GM18517 (cell line): ENCODE measurements around the gene DPM2.

Experiments
- ATAC-seq: cut with Tn5 transposase; IDR thresholded peaks from one replicate; pipeline ENCODE4 v1.9.1; 2021; ENCODE audit warnings: mild to moderate bottlenecking, moderate library complexity; ENCODE audit not compliant: unreplicated experiment

DPM2 gene

DNA sequence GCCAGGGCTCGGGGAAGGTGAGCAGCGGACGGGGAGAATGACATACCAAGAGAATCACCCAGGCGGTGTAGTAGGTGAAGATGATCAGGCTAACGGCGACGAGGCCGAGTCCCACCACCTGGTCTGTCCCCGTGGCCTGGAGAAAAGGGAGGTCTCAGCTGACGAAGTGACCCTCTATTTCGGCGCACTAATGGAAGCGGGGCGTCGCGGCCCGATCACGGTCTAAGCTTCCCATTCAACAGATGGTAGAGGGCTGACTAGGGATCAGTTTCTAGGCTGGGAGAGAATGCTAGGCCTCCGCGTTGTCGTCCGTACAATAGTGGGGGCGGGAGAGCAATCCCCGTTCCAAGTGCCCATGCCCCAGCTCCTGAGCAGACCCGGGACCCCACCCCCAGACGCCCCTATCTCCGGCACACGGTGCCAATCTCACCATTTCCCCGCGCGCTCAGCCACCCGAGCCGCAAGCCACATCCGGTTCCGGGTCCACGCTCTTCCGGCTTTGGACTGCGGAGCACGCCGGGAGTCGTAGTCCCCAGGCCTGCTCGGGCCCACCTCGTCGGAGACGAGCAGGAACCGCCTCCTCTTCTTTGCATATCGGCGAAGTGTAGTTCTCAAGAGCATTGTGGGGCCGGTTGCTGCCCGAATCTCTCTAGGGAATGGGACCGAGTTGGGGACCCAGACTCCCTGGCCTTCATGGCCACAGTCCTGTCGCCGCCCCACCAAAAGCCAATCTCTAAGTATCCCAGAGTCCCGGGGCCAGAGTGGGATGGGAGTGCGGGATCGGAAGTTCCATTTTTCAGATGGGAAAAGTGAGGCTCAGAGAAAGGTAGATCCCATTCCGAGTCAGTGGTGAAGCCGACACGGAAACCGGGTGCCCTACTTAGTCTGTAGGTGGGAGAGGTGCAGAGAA lies at the start of gene DPM2:
DPM2 (minus strand) TSS at position 467 of the 910 bp plus-strand sequence; CDS start at position 433, 34 bp downstream.
- ATAC-seq: no peak

GRCh38 chr9:127987103-127987614 lies 49.5 kb upstream of the DPM2 start:
- no peak for ATAC-seq

GRCh38 chr9:127985011-127985410 lies 47.4 kb upstream of the DPM2 start:
- ATAC-seq: no peak

DNA sequence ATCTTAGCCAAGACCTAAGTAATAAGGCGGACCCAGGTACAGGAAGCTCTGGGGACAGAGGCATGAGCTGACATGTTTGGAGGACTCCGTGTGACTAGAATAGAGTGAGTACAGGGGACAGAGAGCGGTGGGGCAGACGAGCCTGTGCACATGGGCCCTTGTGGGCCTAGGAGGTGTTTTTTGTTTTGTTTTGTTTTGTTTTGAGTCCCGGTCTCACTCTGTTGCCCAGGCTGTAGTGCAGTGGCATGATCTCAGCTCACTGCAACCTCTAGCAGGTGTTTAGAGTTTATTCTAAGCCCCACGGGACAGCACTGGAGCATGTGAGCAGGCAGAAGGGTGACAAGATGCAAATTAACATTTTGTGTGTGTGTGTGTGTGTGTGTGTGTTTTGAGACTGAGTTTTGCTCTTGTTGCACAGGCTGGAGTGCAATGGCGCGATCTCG lies 46.2 kb upstream of the DPM2 start:
- ATAC-seq: peak; percentile 57

- ATAC-seq: no peak
Measured at GRCh38 chr9:127982912-127983311, 45.3 kb upstream of the DPM2 start.

DNA sequence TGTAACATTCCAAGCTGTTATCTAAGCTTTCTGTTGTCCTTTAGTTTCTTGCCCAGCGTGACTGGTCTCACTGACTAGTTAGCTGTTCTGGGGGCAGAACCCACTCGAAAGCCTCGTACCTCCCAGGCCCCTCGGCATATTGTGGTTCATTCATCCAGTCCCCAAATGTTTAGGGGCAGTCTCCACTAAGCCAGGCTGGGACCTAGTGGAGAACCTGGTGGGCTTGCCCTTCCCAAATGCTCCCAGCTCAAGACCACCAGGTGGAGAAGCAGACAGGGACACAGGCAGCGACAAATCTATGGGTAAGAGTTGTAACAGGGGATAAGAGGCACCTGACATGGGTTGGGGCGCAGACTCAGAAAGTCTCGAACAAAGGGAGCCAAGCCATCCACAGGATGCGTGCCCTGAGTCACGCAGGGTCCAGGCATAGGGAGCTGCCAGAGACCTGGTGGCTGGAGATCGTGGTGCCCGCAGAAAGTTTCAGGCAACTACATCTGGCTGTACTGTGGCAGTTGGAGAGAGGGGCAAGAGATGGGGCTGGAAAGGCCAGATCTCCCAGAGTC lies 44.0 kb upstream of the DPM2 start:
- no peak for ATAC-seq

DNA sequence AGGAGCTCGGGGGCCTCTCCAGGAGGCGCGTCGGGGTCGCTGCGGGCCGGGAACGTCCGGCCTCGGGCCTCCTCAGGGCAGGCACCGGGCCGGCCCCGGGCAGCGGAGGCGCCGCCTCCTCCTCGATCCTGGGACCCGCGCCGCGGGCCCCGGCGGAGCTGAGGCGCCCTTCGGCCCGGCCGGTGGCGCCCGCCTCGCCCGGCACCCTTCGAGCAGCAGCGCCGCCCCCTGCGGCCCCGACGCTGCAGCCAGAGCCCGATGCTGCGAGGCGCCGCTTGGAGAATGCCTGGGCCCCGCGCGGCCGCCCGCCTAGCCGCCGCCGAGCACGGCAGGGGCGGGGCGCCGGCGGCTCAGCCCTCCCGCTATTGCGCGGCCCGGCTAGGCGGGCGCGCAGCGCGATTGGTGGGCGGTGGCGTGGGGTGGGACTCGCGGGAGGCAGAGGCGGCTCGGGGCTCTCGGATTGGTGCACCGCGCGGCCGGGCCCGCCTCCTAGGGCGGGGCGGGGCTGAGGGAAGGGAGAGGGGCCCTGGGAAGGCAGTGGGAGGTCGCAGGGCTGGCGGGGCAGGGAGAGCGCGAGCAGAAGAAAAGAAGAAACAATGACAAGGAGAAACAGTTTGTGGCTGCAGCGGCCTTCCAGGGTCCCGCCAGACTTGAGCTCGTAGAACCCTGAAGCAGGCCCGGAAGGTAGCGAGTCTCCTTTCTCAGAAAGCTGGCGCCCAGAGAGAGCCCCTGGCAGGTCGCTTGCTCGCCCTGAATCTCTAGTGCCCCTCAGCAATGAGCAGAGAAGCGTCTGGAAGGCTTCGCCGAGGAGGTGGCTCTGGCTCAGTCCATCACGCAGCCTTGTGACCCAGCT lies 43.3 kb upstream of the DPM2 start, which contains the start of gene EEIG1:
EEIG1 (minus strand) TSS at position 284 of the 853 bp plus-strand sequence. CDS start 852 bp downstream, outside the sequence.
- peak; percentile 50 for ATAC-seq

GRCh38 chr9:127980060-127980705 lies 42.5 kb upstream of the DPM2 start:
- ATAC-seq: no peak

DNA sequence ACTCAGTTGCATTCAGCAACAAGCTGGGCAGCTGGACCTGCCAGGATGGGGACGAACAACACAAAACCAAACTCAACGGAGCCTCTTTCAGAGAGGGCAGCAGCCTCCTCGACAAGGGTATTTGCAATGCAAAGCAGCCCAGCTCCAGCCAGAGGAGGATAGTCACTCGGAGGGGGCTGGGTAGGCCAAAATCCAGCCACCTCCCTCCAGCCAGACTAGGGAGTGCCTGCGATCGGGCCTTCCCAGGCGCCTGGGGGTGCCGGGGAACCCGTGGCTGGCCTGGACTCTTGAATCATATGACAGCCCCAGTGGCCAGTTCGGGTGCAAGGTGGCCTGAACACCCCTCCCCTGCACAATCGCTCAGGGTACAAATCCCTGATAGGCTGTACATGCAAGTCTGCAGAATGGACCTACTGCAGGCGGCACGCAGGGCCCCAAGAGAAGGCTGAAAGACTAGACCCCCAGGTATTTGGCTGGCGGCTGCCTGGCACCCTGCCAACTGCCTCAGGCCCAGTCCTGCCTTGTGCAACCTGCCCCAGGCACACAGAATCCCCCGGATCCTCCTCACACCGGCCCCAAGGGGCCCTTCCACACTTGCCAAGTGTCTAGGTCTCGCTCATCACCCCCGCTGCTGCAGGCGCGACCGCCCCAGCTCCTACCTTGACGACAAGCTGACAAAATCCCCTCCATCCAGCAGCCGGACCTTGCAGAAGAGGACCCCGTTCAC lies 41.8 kb upstream of the DPM2 start:
- peak; percentile 24 for ATAC-seq

GRCh38 chr9:127979015-127979332 lies 41.3 kb upstream of the DPM2 start:
- ATAC-seq: no peak

DNA sequence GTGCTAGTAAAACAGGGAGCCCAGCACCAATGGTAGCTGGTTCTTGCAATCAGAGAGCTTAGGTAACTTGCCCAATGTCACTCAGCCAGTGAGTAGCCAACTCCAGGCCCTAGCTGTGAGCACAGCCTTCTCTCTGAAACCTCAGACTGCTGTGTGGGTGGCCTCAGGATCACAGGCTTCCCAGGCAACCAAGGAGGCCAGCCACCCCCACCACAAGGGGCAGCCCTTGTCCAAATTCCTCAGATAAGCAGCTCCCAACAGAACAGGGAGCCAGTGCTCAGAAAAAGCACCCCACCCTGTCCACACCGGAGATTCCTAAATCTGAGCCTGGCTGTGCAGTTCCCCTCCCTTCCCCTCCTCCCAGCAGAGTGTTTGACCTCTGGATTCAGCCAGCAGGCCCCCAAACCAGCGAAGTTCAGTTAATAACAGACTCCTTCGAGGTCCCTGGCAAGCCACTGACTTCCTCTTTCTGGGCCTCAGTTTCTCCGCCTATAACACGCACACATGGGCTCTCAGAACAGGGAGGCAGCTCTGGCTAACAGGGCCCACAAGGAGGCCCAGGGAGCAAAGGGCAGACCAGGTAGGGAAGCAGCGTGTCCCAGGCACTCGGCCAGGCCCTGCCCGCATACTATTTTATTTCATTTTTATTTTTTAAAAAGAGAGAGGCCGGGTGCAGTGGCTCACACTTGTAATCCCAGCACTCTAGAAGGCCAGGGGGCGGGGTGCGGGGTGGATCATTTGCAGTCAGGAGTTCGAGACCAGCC lies 40.4 kb upstream of the DPM2 start:
- ATAC-seq: no peak

GRCh38 chr9:127977009-127977883 lies 39.6 kb upstream of the DPM2 start:
- ATAC-seq: no peak

DNA sequence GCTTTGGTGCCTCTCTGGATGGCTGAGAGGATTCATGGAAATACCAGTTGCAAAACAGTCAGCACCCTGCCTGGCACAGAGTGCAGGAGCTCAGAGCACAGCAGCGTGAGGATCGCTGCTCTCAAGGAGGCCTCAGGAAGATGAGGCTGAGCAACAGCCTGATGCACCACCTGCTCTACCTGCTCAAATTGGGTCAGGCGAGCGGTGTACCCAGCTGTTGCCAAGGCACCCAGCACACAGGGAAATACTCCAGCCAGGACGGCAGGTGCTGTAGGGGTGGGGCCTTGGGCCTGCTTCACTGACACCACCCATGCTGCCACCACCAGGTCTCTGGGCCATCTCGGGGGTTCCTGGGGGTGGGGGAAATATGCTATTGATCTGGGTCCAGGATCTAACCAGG lies 38.8 kb upstream of the DPM2 start:
- ATAC-seq: no peak

GRCh38 chr9:127975376-127976315 lies 38.0 kb upstream of the DPM2 start:
- no peak for ATAC-seq

- ATAC-seq: no peak
Measured at GRCh38 chr9:127974769-127975261, 37.2 kb upstream of the DPM2 start.

DNA sequence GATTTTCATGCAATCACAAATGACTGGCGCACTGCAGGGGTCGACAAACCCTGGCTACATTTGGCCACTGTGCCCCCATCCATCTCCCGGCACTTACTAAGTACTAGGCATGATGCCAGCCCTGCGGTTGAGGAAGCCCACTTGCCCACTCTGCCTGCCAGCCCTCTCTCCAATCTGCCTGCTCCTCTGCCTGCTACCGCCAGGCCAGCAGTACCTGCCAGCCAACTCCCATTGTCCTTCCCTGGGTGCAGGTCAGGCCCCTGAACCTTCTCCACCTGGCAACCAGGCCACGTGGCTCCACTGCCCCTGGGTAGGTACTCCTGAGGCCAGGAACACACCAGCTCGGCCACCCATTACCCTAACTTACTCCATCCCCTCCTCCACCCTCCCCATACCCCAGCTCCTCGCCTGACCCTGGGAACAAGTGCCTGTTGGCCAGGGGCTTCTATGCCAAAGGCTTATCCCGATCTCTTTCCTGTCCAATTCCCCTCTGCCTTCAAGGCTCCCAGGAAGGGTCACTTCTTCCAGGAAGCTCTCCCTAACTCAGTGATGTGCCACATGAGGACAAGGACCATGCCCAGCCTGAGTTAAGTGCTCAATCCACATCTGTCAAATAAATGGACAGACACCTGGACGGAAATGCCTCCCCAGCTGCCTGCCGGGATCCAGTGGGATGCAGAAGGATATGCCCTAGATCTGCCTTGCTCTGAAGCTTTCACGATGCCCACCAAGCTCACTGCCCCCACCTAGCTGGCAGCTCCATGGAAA lies 36.5 kb upstream of the DPM2 start:
- no peak for ATAC-seq
